ENCODE data around the gene FMN1.
"Not testable (repeated sequence)": the region's sequence is repeated elsewhere in the genome, so short reads cannot be mapped to it uniquely, and the experiment has no call there.

The FMN1 gene

GRCh38 chr15:33086500-33087121, 107.9 kb downstream of the FMN1 start:
- no peak for DNase-seq

- no peak for DNase-seq
Observed at GRCh38 chr15:33084661-33085060, 109.9 kb downstream of the FMN1 start.

GRCh38 chr15:33083232-33084081, 111.1 kb downstream of the FMN1 start:
- DNase-seq: no peak

- no peak for DNase-seq
Observed at GRCh38 chr15:33080006-33080405, 114.5 kb downstream of the FMN1 start.

- DNase-seq: no peak
Observed at GRCh38 chr15:33078607-33079006, 115.9 kb downstream of the FMN1 start.

DNA sequence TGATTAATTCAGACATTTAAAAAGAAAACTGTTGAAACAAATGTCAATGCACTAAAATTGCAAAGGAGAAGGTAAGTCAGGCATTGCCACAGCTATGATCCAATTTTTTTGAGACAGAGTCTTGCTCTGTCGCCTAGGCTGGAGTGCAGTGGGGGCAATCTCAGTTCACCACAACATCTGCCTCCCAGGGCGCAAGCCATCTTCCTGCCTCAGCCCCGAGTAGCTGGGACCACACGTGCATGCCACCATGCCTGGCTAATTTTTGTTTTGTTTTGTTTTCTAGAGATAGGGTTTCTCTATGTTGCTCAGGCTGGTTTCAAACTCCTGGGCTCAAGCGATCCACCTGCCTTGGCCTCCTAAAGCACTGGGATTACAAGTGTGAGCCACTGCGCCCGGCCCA, 117.6 kb downstream of the FMN1 start:
- DNase-seq: no peak

- DNase-seq: no peak
Observed at GRCh38 chr15:33074942-33075341, 119.6 kb downstream of the FMN1 start.

DNA sequence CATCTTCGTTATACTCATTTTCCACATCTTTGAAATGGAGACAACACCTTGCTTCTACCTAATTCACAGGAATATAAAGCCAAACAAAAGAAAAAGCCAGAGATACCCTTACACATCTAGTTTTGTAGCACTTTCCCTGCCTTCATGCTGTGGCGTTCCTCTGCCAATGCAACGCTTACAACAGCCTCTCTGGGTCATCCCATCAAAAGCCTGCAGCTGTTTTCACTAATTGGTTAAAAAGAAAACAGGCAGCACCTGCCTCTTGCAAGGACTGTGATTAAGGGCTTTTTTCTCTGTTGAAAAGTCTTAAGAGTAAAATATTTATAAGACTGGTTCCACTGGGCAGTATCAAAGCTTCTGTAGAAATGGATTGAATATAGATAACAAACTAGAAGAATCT, 120.3 kb downstream of the FMN1 start:
- no peak for DNase-seq

- DNase-seq: no peak
Observed at GRCh38 chr15:33071451-33071850, 123.1 kb downstream of the FMN1 start.

- DNase-seq: not testable (repeated sequence)
Observed at GRCh38 chr15:33069903-33070302, 124.6 kb downstream of the FMN1 start.

- no peak for DNase-seq
Observed at GRCh38 chr15:33069161-33069560, 125.4 kb downstream of the FMN1 start.

DNA sequence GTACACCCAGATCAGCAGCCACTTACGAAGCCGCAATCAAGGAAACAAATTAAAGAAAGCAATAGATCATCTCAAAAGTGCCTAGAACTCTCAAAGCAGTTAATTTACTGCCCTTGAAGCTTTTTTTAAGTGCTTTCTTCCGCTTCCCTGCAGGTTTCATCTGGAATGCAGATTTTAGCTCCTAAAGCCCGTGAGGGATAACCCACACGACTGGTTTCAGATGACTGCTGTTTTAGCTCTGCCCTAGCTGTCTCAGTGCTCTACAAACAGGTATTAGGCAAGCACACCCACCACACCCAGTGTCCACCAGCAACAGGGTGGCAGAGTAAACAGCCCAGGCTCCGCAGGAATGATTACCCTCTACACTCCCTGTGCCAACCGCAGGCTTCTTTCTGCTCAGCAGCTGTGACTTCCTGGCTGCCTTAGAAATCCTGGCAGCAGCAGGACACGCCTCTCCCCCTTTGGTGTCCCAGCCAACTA, 126.0 kb downstream of the FMN1 start:
- DNase-seq: no peak

GRCh38 chr15:33068007-33068481, 126.5 kb downstream of the FMN1 start:
- DNase-seq: no peak

GRCh38 chr15:33067456-33067855, 127.1 kb downstream of the FMN1 start:
- no peak for DNase-seq

GRCh38 chr15:33066584-33066983, 127.9 kb downstream of the FMN1 start:
- DNase-seq: no peak

- DNase-seq: no peak
Observed at GRCh38 chr15:33064878-33065277, 129.6 kb downstream of the FMN1 start.

DNA sequence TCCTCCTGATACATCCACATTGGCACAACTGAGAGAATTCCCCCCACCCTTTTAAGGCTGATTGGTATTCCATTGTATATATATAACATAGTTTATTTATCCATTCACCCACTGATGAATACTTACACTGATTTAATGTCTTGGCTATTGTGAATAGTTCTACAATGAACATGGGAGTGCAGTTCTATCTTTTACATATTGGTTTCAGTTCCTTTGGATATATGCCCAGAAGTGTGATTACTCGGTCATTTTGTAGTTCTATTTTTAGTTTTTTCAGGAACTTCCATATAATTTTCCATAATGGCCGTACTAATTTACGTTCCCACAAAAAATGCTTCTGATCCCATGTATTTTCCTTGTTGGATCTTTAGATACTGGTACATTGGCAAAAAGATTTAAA, 135.3 kb downstream of the FMN1 start:
- DNase-seq: no peak

DNA sequence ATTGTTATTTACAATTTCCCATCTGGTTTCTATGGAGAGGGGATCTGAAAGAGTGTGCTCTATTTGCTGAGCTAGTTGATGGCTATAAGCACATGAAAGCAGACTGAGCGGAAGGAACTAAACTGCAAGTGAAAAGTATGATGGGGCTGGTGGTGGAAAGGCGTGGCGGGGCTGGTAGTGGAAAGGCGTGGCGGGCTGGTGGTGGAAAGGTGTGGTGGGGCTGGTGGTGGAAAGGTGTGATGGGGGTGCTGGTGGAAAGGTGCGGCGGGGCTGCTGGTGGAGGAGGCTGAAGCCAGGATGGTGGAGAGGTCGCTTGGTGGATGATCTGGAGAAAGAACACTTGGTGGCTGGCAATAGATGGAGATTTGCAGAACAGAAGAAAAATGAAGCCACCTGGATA, 136.7 kb downstream of the FMN1 start:
- no peak for DNase-seq

DNA sequence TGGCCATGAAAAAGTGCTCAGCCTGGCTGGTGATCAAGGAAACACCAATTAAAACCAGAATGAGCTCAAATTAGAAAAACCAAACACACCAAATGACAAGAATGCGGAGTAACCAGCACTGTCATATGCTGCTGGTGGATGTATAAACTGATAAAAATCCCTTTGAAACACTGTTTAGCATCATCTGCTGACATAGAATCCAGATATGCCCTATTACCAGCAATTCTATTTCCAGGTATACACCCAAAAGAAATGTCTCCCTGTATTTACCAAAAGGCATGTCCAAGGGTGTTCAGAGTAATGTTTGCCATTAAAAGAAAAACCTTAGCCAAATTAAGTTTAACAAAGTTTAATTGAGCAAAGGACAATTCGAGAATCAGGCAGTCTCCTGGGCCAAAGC, 138.6 kb downstream of the FMN1 start:
- no peak for DNase-seq

- no peak for DNase-seq
Observed at GRCh38 chr15:33051528-33051927, 143.0 kb downstream of the FMN1 start.

GRCh38 chr15:33048255-33048654, 146.3 kb downstream of the FMN1 start:
- no peak for DNase-seq

DNA sequence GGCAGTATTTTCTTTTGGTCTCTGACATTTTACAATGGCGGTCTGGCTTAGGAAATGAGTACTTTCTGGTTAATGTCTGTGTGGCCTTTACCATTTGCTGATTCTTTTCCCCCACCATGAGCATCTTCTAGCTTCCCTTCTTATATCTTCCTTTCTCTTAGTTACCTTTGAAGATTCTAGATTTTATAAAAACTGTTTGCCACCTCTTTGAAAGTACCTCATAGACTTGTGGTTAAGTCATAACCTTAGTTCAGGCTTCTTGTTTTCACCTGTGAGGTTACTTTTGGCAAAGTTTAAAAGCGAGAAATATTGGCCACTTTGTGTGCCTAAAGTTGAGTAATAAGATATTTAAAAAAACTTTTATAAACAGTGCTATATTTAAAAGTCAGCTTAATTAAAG, 147.4 kb downstream of the FMN1 start:
- no peak for DNase-seq

DNA sequence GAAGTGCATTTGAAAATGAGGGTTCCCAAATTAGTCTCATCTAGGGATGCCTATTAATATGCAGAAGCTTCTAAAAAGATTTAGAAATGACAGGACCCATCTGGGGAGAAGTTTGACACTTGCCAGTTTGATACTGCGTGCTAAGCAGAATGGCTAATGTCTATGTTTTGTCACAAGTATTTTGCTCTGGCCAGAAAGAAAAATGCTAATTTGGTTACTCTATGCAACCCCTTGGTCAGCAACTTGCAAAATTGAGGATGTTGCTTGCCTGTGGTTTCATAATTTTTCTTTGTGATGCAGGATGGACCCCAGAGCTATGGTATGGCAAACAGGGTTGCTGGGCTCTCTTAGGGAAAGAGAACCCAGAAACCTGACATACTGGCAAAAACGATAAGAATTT, 148.2 kb downstream of the FMN1 start:
- DNase-seq: no peak
